PFSK-1 (cell line): ENCODE results near the gene RBM47.

Experiments used
- FOXP2 ChIP-seq: optimal IDR thresholded peaks from 2 replicates; pipeline ENCODE3; 2011; ENCODE audit warnings: borderline replicate concordance, control low read depth, inconsistent platforms; ENCODE audit not compliant: insufficient read depth; ENCODE audit errors: extremely low read length, extremely low read depth
- POLR2AphosphoS5 ChIP-seq: IDR thresholded peaks from 2 replicates; pipeline ENCODE4 v1.6.1; 2012; ENCODE audit warnings: low read depth, mild to moderate bottlenecking, control low read depth, low read length, moderate library complexity
- SIN3A ChIP-seq: IDR thresholded peaks from 2 replicates; pipeline ENCODE4 v1.6.1; 2012; ENCODE audit warnings: mild to moderate bottlenecking, low read length, moderate library complexity, borderline replicate concordance; ENCODE audit not compliant: insufficient read depth
- TAF1 ChIP-seq: IDR thresholded peaks from 2 replicates; pipeline ENCODE4 v1.6.1; 2012; ENCODE audit warnings: low read length, control low read depth, borderline replicate concordance; ENCODE audit not compliant: insufficient read depth
- TF ChIP-seq, protein P1 (sequence below), 2 experiments: IDR thresholded peaks; 2 replicates each; pipeline versions ENCODE4 v1.6.1 to v1.8.0; 2011 to 2012; ENCODE audit warnings: low read depth in 2 of 2, low read length in 2 of 2, control low read depth in 1 of 2, inconsistent platforms in 1 of 2, mild to moderate bottlenecking in 1 of 2, moderate library complexity in 1 of 2; ENCODE audit not compliant: insufficient read depth in 1 of 2

Gene RBM47

DNA sequence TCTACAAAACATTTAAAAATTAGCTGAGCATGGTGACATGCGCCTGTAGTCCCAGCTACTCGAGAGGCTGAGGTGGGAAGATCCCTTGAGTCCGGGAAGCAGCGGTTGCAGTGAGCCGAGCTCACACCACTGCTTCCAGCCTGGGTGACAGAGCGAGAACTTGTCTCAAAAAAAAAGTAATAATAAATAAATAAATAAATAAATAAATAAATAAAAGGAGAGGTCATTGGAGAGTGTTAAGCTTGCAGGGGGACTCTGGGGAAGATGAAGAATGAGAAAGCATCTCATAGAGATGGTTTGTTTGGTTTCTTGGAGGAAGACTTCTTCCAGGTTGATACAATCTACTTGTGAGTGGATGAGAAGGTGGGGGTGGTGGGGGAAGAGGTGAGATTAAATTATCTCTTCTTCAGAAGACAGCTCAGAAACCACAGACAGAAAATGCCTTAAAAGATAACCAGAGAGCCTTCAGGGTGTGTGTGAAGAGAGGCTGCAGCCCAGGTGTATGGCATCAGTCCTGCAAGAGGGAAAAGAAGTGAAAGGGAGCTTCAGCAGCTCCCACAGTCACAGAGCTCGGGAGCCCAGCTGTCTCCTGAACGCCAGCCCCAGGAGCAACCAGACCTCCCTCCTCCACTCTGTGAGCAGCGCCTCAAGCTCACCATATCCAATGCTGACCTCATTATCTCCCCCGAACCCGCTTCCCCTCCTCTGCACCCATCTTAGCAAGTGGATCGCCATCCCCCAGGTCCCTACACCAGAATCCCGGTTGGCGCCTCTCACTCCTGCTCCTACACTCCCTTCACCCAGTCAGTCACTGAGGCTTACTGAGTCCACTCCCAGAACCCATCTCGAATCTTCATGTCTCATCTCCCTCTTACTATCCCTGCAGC, 48.2 kb downstream of the RBM47 start:
- TF ChIP-seq SIN3A = no peak
- no peak for TF ChIP-seq POLR2AphosphoS5
- TF ChIP-seq, protein P1, sequence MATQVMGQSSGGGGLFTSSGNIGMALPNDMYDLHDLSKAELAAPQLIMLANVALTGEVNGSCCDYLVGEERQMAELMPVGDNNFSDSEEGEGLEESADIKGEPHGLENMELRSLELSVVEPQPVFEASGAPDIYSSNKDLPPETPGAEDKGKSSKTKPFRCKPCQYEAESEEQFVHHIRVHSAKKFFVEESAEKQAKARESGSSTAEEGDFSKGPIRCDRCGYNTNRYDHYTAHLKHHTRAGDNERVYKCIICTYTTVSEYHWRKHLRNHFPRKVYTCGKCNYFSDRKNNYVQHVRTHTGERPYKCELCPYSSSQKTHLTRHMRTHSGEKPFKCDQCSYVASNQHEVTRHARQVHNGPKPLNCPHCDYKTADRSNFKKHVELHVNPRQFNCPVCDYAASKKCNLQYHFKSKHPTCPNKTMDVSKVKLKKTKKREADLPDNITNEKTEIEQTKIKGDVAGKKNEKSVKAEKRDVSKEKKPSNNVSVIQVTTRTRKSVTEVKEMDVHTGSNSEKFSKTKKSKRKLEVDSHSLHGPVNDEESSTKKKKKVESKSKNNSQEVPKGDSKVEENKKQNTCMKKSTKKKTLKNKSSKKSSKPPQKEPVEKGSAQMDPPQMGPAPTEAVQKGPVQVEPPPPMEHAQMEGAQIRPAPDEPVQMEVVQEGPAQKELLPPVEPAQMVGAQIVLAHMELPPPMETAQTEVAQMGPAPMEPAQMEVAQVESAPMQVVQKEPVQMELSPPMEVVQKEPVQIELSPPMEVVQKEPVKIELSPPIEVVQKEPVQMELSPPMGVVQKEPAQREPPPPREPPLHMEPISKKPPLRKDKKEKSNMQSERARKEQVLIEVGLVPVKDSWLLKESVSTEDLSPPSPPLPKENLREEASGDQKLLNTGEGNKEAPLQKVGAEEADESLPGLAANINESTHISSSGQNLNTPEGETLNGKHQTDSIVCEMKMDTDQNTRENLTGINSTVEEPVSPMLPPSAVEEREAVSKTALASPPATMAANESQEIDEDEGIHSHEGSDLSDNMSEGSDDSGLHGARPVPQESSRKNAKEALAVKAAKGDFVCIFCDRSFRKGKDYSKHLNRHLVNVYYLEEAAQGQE (IDR thresholded peaks at IDR 0.05; ENCODE audit: insufficient read depth in 1 of 2, low read depth in 2 of 2, low read length in 2 of 2) = no peak
- TF ChIP-seq TAF1 = no peak
- TF ChIP-seq FOXP2 = no peak

DNA sequence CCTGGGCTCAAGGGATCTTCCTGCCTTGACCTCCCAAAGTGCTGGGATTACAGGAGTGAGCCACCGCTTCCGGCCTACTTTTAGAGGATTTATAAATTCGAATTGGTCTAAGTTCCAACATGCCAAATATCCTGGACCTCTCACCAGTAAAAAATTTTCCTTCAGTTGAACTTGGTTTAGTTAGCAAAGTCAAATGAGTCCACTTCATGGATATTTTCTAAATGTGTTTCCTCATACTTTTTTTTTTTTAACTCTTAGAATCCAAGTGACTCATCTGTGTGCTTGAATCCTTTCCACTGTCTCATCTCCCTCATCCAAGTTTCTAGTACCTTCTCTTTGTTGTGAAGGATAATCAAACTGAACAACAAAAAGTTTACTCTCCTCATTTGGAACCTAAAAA, 49.7 kb downstream of the RBM47 start:
- TF ChIP-seq, protein P1 (IDR thresholded peaks at IDR 0.05; ENCODE audit: insufficient read depth in 1 of 2, low read depth in 2 of 2, low read length in 2 of 2) = no peak
- TF ChIP-seq POLR2AphosphoS5 (no peak), TAF1 (no peak), SIN3A (no peak), FOXP2 (no peak)

DNA sequence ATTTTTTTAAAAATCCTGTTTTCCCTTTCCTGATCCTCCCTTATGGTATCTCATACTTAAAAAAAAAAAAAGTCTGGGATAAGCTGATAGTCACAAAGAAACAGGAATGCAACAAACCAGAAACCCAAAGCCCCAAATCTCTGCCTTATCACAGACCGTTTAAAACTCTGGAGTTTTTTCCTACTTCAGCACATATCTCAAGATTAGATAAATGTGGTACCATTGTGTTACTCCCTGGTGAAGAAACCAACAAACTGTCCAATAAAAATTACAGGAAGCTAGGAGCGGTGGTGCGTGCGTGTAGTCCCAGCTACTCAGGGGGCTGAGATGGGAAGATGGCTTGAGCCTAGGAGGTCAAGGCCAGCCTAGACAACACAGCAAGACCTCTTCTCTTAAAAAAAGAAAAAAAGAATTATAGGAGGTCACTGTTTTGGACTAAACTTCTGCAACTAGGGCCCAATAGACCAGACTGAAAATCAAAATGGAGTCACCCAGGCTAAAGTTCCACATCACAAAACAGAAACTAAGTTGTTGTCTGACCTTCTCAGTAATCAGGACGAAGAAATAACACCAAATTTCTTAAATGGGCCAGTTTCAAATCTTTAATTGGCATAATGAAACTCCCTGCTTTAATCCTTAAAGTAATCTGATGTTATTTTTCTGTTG, 51.9 kb downstream of the RBM47 start:
- TF ChIP-seq POLR2AphosphoS5 (no peak), TAF1 (no peak), SIN3A (no peak), FOXP2 (no peak)
- TF ChIP-seq, protein P1 (IDR thresholded peaks at IDR 0.05; ENCODE audit: insufficient read depth in 1 of 2, low read depth in 2 of 2, low read length in 2 of 2) = no peak

DNA sequence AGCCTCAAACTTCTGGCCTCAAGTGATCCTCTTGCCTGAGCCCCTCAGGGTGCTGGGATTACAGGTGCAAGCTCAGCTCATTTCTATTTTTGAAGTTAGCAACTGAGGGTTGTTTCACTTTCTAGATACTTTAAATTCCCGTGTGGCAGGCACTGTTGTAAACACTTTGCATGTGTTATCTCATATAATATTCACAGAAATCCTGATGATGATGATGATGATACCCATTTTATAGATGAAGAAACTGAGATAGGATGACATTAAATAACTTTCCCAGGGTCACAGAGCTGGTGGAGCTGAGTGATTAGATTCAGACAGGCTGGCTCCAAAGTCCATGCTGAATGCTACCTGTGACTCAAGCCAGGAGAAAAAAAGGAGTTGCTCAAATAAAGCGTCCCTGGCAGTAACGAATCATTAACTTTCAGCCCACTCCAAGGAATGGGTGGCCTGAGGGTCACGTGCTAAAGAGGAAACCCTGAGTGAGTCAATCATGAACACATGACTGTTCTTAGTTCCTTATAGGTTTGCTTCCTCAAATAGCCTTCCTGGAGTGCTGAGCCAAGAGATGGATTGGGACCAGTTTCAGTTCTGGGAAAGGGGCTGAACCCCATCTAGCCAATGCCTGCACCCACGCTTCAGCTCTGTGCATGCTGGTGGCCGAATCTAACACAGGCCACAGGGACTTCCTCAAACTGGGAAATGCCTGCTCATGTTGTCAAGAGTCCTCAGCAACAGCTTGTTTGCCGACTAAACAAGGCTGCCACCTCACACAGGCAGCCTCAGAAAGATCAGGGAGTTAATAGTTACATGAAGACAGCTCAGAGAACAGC, 52.8 kb downstream of the RBM47 start:
- TF ChIP-seq POLR2AphosphoS5 (no peak), SIN3A (no peak), FOXP2 (peak; percentile 13)

DNA sequence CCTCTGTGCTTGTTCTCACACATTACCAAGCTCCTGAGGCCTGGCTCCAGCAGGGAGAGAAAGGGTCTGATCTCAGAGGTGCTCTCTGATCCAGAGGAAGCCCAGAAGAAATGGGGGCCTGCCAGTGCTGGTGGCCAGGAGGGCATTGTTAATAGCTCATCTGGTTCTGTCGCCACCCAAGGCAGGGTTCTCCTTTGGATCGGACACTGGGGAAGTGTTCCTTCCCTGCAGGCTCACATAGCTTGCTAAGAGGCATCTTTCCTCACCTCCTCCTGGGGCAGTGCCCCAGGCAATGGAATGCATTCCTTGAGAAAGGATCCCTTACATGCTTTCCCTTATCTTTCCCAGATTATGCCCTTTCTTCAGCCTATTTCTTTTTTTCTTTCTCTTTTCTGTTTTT, 53.8 kb downstream of the RBM47 start:
- no peak for TF ChIP-seq POLR2AphosphoS5
- no peak for TF ChIP-seq SIN3A
- no peak for TF ChIP-seq TAF1
- no peak for TF ChIP-seq FOXP2
- TF ChIP-seq, protein P1 (IDR thresholded peaks at IDR 0.05; ENCODE audit: insufficient read depth in 1 of 2, low read depth in 2 of 2, low read length in 2 of 2) = no peak
